Endothelial cell of umbilical vein (primary cell): ENCODE results near the gene DIO2.

Source experiments
- EZH2 ChIP-seq: IDR thresholded peaks from 2 replicates; pipeline ENCODE4 v1.6.1; 2012; ENCODE audit warnings: borderline replicate concordance, low read depth, mild to moderate bottlenecking, moderate library complexity, low read length, inconsistent platforms; ENCODE audit not compliant: severe bottlenecking
- MAX ChIP-seq: IDR thresholded peaks from 2 replicates; pipeline ENCODE4 v1.6.1; 2011; ENCODE audit not compliant: insufficient read depth, insufficient read length
- POLR2A ChIP-seq: IDR thresholded peaks from 2 replicates; pipeline ENCODE4 v1.6.1; 2012; ENCODE audit warnings: low read depth, mild to moderate bottlenecking, control low read depth, low read length
- POLR2AphosphoS5 ChIP-seq: IDR thresholded peaks from 2 replicates; pipeline ENCODE4 v1.6.1; 2012; ENCODE audit warnings: low read depth, mild to moderate bottlenecking, control low read depth, low read length, moderate library complexity; ENCODE audit not compliant: insufficient read depth
- TF ChIP-seq, protein P1 (sequence below), 2 donors: IDR thresholded peaks; 1 replicate in 1 of 2; 2 replicates in 1 of 2; pipeline ENCODE4 v1.5.1; 2011; ENCODE audit warnings: low read length in 2 of 2, mild to moderate bottlenecking in 2 of 2, moderate library complexity in 2 of 2, control low read depth in 1 of 2, inconsistent platforms in 1 of 2, low read depth in 1 of 2; ENCODE audit not compliant: insufficient read depth in 1 of 2; ENCODE audit errors: extremely low read depth in 1 of 2

DNA sequence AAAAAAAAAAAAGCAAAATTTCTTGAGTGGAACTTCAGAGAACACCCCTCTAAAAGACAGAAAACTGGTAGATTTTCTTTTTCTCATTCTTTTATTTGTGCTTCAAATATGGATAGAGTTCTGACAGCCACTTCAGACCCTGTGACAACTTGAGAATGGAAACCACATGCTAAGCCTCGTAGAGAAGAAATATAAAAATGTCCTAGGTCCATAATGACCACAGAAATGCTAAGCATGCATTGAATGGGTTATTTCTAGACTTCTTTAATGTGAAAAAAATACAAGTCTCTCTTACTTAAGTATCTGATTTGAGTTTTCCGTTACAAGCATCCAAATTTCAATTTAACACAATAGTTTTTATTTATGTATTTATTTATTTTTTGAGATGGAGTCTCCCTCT is 28.3 kb upstream of the DIO2 start:
- TF ChIP-seq POLR2A (no peak), MAX (no peak), EZH2 (no peak), POLR2AphosphoS5 (no peak)
- TF ChIP-seq, protein P1, sequence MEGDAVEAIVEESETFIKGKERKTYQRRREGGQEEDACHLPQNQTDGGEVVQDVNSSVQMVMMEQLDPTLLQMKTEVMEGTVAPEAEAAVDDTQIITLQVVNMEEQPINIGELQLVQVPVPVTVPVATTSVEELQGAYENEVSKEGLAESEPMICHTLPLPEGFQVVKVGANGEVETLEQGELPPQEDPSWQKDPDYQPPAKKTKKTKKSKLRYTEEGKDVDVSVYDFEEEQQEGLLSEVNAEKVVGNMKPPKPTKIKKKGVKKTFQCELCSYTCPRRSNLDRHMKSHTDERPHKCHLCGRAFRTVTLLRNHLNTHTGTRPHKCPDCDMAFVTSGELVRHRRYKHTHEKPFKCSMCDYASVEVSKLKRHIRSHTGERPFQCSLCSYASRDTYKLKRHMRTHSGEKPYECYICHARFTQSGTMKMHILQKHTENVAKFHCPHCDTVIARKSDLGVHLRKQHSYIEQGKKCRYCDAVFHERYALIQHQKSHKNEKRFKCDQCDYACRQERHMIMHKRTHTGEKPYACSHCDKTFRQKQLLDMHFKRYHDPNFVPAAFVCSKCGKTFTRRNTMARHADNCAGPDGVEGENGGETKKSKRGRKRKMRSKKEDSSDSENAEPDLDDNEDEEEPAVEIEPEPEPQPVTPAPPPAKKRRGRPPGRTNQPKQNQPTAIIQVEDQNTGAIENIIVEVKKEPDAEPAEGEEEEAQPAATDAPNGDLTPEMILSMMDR (IDR thresholded peaks at IDR 0.05; ENCODE audit: extremely low read depth in 1 of 2, insufficient read depth in 1 of 2, low read depth in 1 of 2, low read length in 2 of 2), result no peak
